Endothelial cell (in vitro differentiated cells): ENCODE measurements around the gene MB. TPM values are rescaled to one million over a fixed set of nuclear protein-coding genes. Genes with fewer than 3 reads are reported as not detected.

Source experiments
- DNase-seq: peaks from one replicate; pipeline ENCODE4 v3.0.0; 2021; ENCODE audit warnings: low spot score
- H3K27ac Mint-ChIP-seq: one replicate; pipeline ENCODE4 v1.8.0; 2021; ENCODE audit warnings: mixed read lengths, inconsistent platforms; ENCODE audit not compliant: unreplicated experiment
- H3K27me3 Mint-ChIP-seq: one replicate; pipeline ENCODE4 v1.8.0; 2021; ENCODE audit warnings: mild to moderate bottlenecking, moderate library complexity, mixed read lengths, inconsistent platforms; ENCODE audit not compliant: unreplicated experiment
- H3K36me3 Mint-ChIP-seq: one replicate; pipeline ENCODE4 v1.8.0; 2021; ENCODE audit warnings: mild to moderate bottlenecking, low read depth, mixed read lengths, inconsistent platforms; ENCODE audit not compliant: unreplicated experiment
- H3K4me1 Mint-ChIP-seq: one replicate; pipeline ENCODE4 v1.8.0; 2021; ENCODE audit warnings: mild to moderate bottlenecking, mixed read lengths, inconsistent platforms; ENCODE audit not compliant: unreplicated experiment
- H3K4me3 Mint-ChIP-seq: one replicate; pipeline ENCODE4 v1.8.0; 2021; ENCODE audit warnings: mild to moderate bottlenecking, mixed read lengths, inconsistent platforms; ENCODE audit not compliant: unreplicated experiment
- H3K9me3 Mint-ChIP-seq: one replicate; pipeline ENCODE4 v1.8.0; 2021; ENCODE audit warnings: mixed read lengths, inconsistent platforms; ENCODE audit not compliant: unreplicated experiment
- CTCF ChIP-seq: fragments of 200-600 bp; sonication (generic); IDR thresholded peaks from one replicate; pipeline ENCODE4 v1.5.0; 2021; ENCODE audit warnings: antibody characterized with exemption; ENCODE audit not compliant: unreplicated experiment
- total RNA-seq: library from RNA; stranded (reverse); fragmentation: NEBNext Ultra II Directional; extraction: Animal tissue kit (Norgen Biotek cat#: 25700); gene quantifications from one replicate; pipeline ENCODE4 v1.2.1, GENCODE V29; 2021; ENCODE audit not compliant: unreplicated experiment

The MB gene
- total RNA-seq, 1 donor from 2014 or later, result not detected

GRCh38 chr22:35610741-35611140, 6.4 kb downstream of the MB start:
- no peak overlapping the region for H3K27ac Mint-ChIP-seq
- no peaks in the 10 kb centered on the region for H3K9me3 Mint-ChIP-seq
- peaks cover 14% of the 10 kb centered on the region for H3K27me3 Mint-ChIP-seq

GRCh38 chr22:35609761-35610160, 7.4 kb downstream of the MB start:
- H3K4me1 Mint-ChIP-seq, result no peaks in the 10 kb centered on the region

More at GRCh38 chr22:35610741-35611140, 6.4 kb downstream of the MB start:
- Mint-ChIP-seq H3K4me1 (no peaks in the 10 kb centered on the region), H3K36me3 (peaks cover 4% of the 10 kb centered on the region), H3K4me3 (no peak overlapping the region)
- no peak for DNase-seq
- TF ChIP-seq CTCF, result no peak

GRCh38 chr22:35609261-35609660, 7.9 kb downstream of the MB start:
- no peak for TF ChIP-seq CTCF
- Mint-ChIP-seq H3K9me3 (no peaks in the 10 kb centered on the region), H3K36me3 (peaks cover 4% of the 10 kb centered on the region), H3K27me3 (peaks cover 10% of the 10 kb centered on the region), H3K4me1 (peaks cover 5% of the 10 kb centered on the region), H3K27ac (no peak overlapping the region), H3K4me3 (peak overlapping the region; percentile 15)
- DNase-seq, result no peak

More at GRCh38 chr22:35609761-35610160, 7.4 kb downstream of the MB start:
- no peak overlapping the region for H3K4me3 Mint-ChIP-seq
- peaks cover 4% of the 10 kb centered on the region for H3K36me3 Mint-ChIP-seq
- H3K9me3 Mint-ChIP-seq, result no peaks in the 10 kb centered on the region
- H3K27me3 Mint-ChIP-seq, result peaks cover 13% of the 10 kb centered on the region
- TF ChIP-seq CTCF, result no peak
- H3K27ac Mint-ChIP-seq, result no peak overlapping the region
- DNase-seq, result no peak

- H3K9me3 Mint-ChIP-seq, result no peaks in the 10 kb centered on the region
- no peak for TF ChIP-seq CTCF
- no peak overlapping the region for H3K27ac Mint-ChIP-seq
- peak overlapping the region; percentile 50 for H3K4me3 Mint-ChIP-seq
- H3K4me1 Mint-ChIP-seq, result peaks cover 5% of the 10 kb centered on the region
- peaks cover 4% of the 10 kb centered on the region for H3K36me3 Mint-ChIP-seq
- no peak for DNase-seq
- H3K27me3 Mint-ChIP-seq, result peaks cover 11% of the 10 kb centered on the region
Measured at GRCh38 chr22:35608088-35608487, 9.0 kb downstream of the MB start.

- no peak for DNase-seq
- no peak overlapping the region for H3K27ac Mint-ChIP-seq
- no peak overlapping the region for H3K4me3 Mint-ChIP-seq
- peaks cover 5% of the 10 kb centered on the region for H3K4me1 Mint-ChIP-seq
- H3K27me3 Mint-ChIP-seq, result peaks cover 12% of the 10 kb centered on the region
- TF ChIP-seq CTCF, result no peak
- no peaks in the 10 kb centered on the region for H3K9me3 Mint-ChIP-seq
- peaks cover 4% of the 10 kb centered on the region for H3K36me3 Mint-ChIP-seq
Measured at GRCh38 chr22:35606916-35607315, 10.2 kb downstream of the MB start.
